GM12872 (cell line): ENCODE results near the gene BRIP1.

Source experiments
- CTCF ChIP-seq: IDR thresholded peaks from 3 replicates; pipeline ENCODE4 v1.5.1; 2011; ENCODE audit warnings: low read depth, mild to moderate bottlenecking, low read length, moderate library complexity; ENCODE audit not compliant: insufficient read depth

The BRIP1 gene

DNA sequence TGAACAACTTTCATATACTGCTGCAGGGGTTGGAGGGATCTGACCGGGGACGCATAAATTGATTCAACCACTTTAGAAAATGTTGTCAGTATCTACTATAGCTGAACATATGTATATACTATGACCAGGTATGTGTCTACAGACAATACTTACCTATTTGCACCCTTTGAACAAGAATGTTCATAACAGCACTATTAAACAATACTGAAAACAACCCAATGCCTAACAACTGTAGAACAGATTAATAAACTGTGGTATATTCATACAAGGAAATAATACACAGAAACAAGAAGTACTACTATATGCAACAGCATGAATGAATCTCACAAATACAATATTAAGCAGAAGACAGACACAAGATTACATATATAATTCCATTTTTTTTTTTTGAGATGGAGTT, 10.5 kb downstream of the BRIP1 start:
- TF ChIP-seq CTCF, result no peak

- TF ChIP-seq CTCF, result no peak
Observed at GRCh38 chr17:61849674-61850073, 13.7 kb downstream of the BRIP1 start.

- no peak for TF ChIP-seq CTCF
Observed at GRCh38 chr17:61848896-61849295, 14.4 kb downstream of the BRIP1 start.

- TF ChIP-seq CTCF, result no peak
Observed at GRCh38 chr17:61848247-61848646, 15.1 kb downstream of the BRIP1 start.

DNA sequence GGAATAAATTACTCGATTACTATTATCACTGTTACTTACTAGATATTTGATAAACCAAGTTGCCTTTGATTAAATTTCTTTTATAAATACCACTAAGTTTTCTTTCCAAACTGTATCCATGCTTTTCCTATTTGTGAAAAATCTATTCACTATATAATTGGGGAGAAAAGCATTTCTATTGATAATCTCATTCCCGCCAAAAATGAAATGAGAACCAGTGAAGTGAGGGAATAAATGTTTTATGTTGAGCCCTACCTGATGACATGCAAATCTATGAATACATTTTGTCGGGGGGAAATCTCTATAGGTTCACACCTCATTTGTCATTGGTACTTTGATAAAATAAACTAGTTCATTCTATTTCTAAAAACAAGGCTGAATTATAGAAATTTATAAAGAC, 15.7 kb downstream of the BRIP1 start:
- no peak for TF ChIP-seq CTCF

DNA sequence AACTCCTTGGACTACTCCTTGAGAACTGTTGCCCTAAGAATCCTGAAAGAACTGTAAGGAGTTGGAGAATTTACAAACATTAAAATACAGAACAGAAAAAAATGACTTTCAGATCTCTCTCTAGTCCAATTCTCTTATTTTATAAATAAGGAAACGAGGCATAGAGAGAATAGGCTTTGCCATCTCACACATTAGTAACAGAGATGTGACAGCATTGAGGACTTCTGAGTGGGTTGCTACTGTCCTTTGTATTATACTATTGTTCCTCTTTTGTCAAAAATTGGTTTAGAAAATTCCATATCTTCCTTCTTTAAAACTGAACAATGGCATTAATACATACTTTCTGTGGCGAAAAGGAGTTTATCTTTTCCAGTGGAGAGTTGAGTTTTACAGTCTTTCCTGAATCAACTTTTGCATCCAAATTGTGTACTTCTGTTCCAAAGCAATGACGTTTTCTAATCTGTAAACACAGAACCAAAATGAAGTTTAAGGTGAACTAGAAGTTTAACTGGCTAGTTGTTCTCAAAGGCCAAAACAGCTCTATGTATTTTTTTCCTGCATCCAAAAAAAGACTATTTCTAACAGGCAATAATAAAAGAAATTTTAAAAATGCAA, 16.5 kb downstream of the BRIP1 start:
- no peak for TF ChIP-seq CTCF

DNA sequence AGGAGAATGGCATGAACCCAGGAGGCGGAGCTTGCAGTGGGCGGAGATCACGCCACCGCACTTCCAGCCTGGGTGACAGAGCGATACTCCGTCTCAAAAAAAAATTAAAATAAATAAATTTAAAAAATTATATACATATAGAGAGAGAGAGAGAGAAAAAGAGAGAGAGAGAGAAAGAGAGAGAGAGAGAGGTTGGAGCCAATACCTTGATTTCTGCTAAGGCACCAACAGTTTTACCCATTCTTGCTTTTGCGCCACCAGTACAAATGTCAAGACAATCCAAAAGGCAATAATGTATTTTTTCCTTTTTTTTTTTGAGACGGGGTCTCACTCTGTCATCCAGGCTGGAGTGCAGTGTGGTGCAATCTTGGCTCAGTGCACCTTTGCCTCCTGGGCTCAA, 17.2 kb downstream of the BRIP1 start:
- no peak for TF ChIP-seq CTCF

DNA sequence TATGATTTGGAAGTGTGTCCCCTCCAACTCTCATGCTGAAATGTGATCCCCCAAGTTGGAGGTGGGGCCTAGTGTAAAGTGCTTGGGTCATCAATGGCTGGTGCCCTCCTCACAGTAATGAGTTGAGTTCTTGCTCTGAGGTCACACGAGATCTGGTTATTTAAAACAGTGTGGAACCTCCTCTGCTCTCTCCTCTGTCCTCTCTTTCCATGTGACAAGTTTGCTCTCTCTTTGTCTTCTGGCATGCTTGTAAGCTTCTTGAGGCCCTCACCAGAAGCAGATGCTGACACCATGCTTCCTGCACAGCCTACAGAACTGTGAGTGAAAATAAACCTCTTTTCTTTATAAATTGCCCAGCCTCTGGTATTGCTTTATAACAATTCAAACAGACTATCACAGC, 19.9 kb downstream of the BRIP1 start:
- no peak for TF ChIP-seq CTCF
